Chondrocyte (in vitro differentiated cells): ENCODE results near the gene ITGA7. TPM values are rescaled to one million over a fixed set of nuclear protein-coding genes. Genes with fewer than 3 reads are reported as not detected.

Experiments
- DNase-seq: peaks from one replicate; pipeline ENCODE4 v3.0.0; 2021; ENCODE audit warnings: mixed read lengths, low spot score
- H3K27ac Mint-ChIP-seq: one replicate; pipeline ENCODE4 v1.8.0; 2021; ENCODE audit warnings: mild to moderate bottlenecking, moderate library complexity, mixed read lengths; ENCODE audit not compliant: unreplicated experiment
- H3K27me3 Mint-ChIP-seq: 2 replicates; pipeline ENCODE4 v1.8.0; 2021; ENCODE audit warnings: low read depth, mixed read lengths
- H3K36me3 Mint-ChIP-seq: 2 replicates; pipeline ENCODE4 v1.8.0; 2021; ENCODE audit warnings: low read depth, mixed read lengths
- H3K4me1 Mint-ChIP-seq: 2 replicates; pipeline ENCODE4 v1.8.0; 2021; ENCODE audit warnings: low read depth, mild to moderate bottlenecking, mixed read lengths
- H3K4me3 Mint-ChIP-seq: one replicate; pipeline ENCODE4 v1.8.0; 2021; ENCODE audit warnings: mild to moderate bottlenecking, moderate library complexity, mixed read lengths; ENCODE audit not compliant: unreplicated experiment
- H3K9me3 Mint-ChIP-seq: 2 replicates; pipeline ENCODE4 v1.8.0; 2021; ENCODE audit warnings: low read depth, mixed read lengths
- CTCF ChIP-seq: fragments of 200-600 bp; sonication (generic); IDR thresholded peaks from 2 replicates; pipeline ENCODE4 v1.5.0; 2021; ENCODE audit warnings: antibody characterized with exemption, mild to moderate bottlenecking, moderate library complexity
- long read RNA-seq: library from polyadenylated mRNA; stranded (forward); transcript quantifications from one replicate; pipeline ENCODE4 v2.0.0, GENCODE V29; 2021
- total RNA-seq: library from RNA; stranded (reverse); gene quantifications from 3 replicates; pipeline ENCODE4 v1.2.1, GENCODE V29; 2021

Gene ITGA7
- 5.6 to 32.4 TPM (median 31.6 TPM) in 3 replicates for total RNA-seq
- long read RNA-seq, partial matches to known transcripts: 6 of 8 reads
- long read RNA-seq, other reads (novel, unspliced or antisense): 2 of 8 reads

GRCh38 chr12:55707841-55708694, at the start of gene ITGA7:
Gene ITGA7 (minus strand): TSS chr12:55707904. CDS start chr12:55707682, 222 bp downstream.
- peak within 1 kb of the TSS; percentile 36 for H3K27ac Mint-ChIP-seq

GRCh38 chr12:55755246-55755645, 47.5 kb upstream of the ITGA7 start:
- Mint-ChIP-seq H3K36me3 (peaks cover 41% of the 10 kb centered on the region), H3K27ac (peak overlapping the region; percentile 42), H3K27me3 (no peaks in the 10 kb centered on the region), H3K4me3 (no peak overlapping the region), H3K4me1 (peaks cover 4% of the 10 kb centered on the region), H3K9me3 (no peaks in the 10 kb centered on the region)
- DNase-seq: no peak
- no peak for TF ChIP-seq CTCF

More at GRCh38 chr12:55707841-55708694, at the start of gene ITGA7:
- peaks cover 39% of the 10 kb centered on the region for H3K4me1 Mint-ChIP-seq
- H3K36me3 Mint-ChIP-seq: no peaks in the 10 kb centered on the region
- H3K4me3 Mint-ChIP-seq: peak within 1 kb of the TSS; percentile 75
- no peaks in the 10 kb centered on the region for H3K9me3 Mint-ChIP-seq
- TF ChIP-seq CTCF: no peak
- DNase-seq: peak; percentile 86
- H3K27me3 Mint-ChIP-seq: peaks cover 25% of the 10 kb centered on the region

GRCh38 chr12:55748230-55748993, 40.7 kb upstream of the ITGA7 start:
- DNase-seq: no peak
- H3K4me3 Mint-ChIP-seq: no peak overlapping the region
- peaks cover 23% of the 10 kb centered on the region for H3K36me3 Mint-ChIP-seq
- no peaks in the 10 kb centered on the region for H3K9me3 Mint-ChIP-seq
- no peak overlapping the region for H3K27ac Mint-ChIP-seq
- H3K27me3 Mint-ChIP-seq: no peaks in the 10 kb centered on the region
- peaks cover 30% of the 10 kb centered on the region for H3K4me1 Mint-ChIP-seq
- TF ChIP-seq CTCF: no peak

- Mint-ChIP-seq H3K27me3 (no peaks in the 10 kb centered on the region), H3K36me3 (peaks cover 12% of the 10 kb centered on the region), H3K9me3 (no peaks in the 10 kb centered on the region), H3K4me3 (no peak overlapping the region), H3K27ac (no peak overlapping the region), H3K4me1 (peaks cover 35% of the 10 kb centered on the region)
- TF ChIP-seq CTCF: no peak
- no peak for DNase-seq
Measured at GRCh38 chr12:55746913-55747231, 39.2 kb upstream of the ITGA7 start.

- Mint-ChIP-seq H3K9me3 (no peaks in the 10 kb centered on the region), H3K4me1 (peaks cover 35% of the 10 kb centered on the region), H3K4me3 (peak overlapping the region; percentile 3), H3K27me3 (no peaks in the 10 kb centered on the region), H3K36me3 (peaks cover 11% of the 10 kb centered on the region), H3K27ac (peak overlapping the region; percentile 59)
- DNase-seq: no peak
- no peak for TF ChIP-seq CTCF
Measured at GRCh38 chr12:55746174-55746912, 38.6 kb upstream of the ITGA7 start.
